ENCODE data around the gene ZAR1L. TPM values are rescaled to one million over a fixed set of nuclear protein-coding genes. Genes with fewer than 3 reads are reported as not detected.

ZAR1L gene
- total and polyA plus RNA-seq, 9 donors, result 0.36 TPM; not detected in 8

GRCh38 chr13:32300406-32300805 lies 14.8 kb downstream of the ZAR1L start:
- TF ChIP-seq POLR2A (IDR thresholded peaks at IDR 0.05), result no peak
- TF ChIP-seq EP300 (IDR thresholded peaks at IDR 0.05), result no peak
- no peak for TF ChIP-seq CTCF (IDR thresholded peaks at IDR 0.05)
- DNase-seq, result no peak
- WGBS, 3 donors, result 59 to 77% (median 67%) methylated on average over 8 of the region's 8 CpGs
- Histone ChIP-seq H3K27ac (no peak overlapping the region), H3K36me3 (no peaks in the 10 kb centered on the region), H3K27me3 (no peaks in the 10 kb centered on the region), H3K4me3 (no peak overlapping the region), H3K4me1 (ENCODE audit: insufficient read depth) (no peaks in the 10 kb centered on the region), H3K9me3 (no peaks in the 10 kb centered on the region)
- intact Hi-C loops (cut with DNase I), result loop anchor here in 1 of 4 donors (10.0 kb wide), 1 partner anchor 286 kb away; no protein-coding TSS in a partner anchor

GRCh38 chr13:32299893-32300292 lies 15.3 kb downstream of the ZAR1L start:
- Histone ChIP-seq H3K9me3 (no peaks in the 10 kb centered on the region), H3K27ac (no peak overlapping the region), H3K4me1 (ENCODE audit: insufficient read depth) (no peaks in the 10 kb centered on the region), H3K4me3 (no peak overlapping the region), H3K36me3 (no peaks in the 10 kb centered on the region), H3K27me3 (no peaks in the 10 kb centered on the region)
- intact Hi-C loops (cut with DNase I), result loop anchor here in 1 of 4 donors (10.0 kb wide), 1 partner anchor 285 kb away; no protein-coding TSS in a partner anchor
- 79 to 84% (median 80%) methylated on average over 4 of the region's 4 CpGs for WGBS, 3 donors
- DNase-seq, result no peak
- TF ChIP-seq CTCF (IDR thresholded peaks at IDR 0.05) (no peak), EP300 (IDR thresholded peaks at IDR 0.05) (no peak), POLR2A (IDR thresholded peaks at IDR 0.05) (no peak)

GRCh38 chr13:32298695-32299094 lies 16.5 kb downstream of the ZAR1L start:
- no peaks in the 10 kb centered on the region for H3K4me1 ChIP-seq (ENCODE audit: insufficient read depth)
- DNase-seq, result no peak
- H3K4me3 ChIP-seq, result no peak overlapping the region
- WGBS, 3 donors, result 93 to 96% (median 94%) methylated on average over 6 of the region's 6 CpGs
- H3K27me3 ChIP-seq, result no peaks in the 10 kb centered on the region
- H3K27ac ChIP-seq, result no peak overlapping the region
- H3K9me3 ChIP-seq, result no peaks in the 10 kb centered on the region
- TF ChIP-seq CTCF (IDR thresholded peaks at IDR 0.05) (no peak), POLR2A (IDR thresholded peaks at IDR 0.05) (no peak), EP300 (IDR thresholded peaks at IDR 0.05) (no peak)
- no peaks in the 10 kb centered on the region for H3K36me3 ChIP-seq
- intact Hi-C loops (cut with DNase I), result no loop called here

DNA sequence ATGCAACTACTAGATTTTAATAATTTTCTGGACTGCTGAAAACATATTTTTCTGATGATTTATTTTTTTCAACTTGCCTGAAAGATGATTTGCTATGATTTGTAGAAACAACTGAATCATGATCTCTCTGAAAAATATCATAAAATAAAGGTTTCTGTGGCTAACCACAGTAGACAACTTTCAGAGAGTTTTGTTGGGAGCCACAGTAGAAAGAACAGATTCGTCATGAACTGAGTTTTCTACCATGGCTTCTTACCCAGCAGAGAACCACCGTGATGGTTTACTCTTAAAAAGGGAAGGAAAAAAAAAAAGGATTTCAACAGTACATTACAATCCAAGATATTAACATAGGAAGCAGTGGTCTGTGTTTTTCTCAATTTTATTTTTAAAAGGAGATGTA lies 18.0 kb downstream of the ZAR1L start:
- DNase-seq, result no peak
- TF ChIP-seq CTCF (IDR thresholded peaks at IDR 0.05) (no peak), EP300 (IDR thresholded peaks at IDR 0.05) (no peak), POLR2A (IDR thresholded peaks at IDR 0.05) (no peak)
- H3K36me3 ChIP-seq, result no peaks in the 10 kb centered on the region
- WGBS, 3 donors, result 67 to 78% (median 69%) methylated on average over 2 of the region's 2 CpGs
- intact Hi-C loops (cut with DNase I), result no loop called here
- no peak overlapping the region for H3K27ac ChIP-seq
- H3K4me3 ChIP-seq, result no peak overlapping the region
- H3K9me3 ChIP-seq, result no peaks in the 10 kb centered on the region
- no peaks in the 10 kb centered on the region for H3K27me3 ChIP-seq
- no peaks in the 10 kb centered on the region for H3K4me1 ChIP-seq (ENCODE audit: insufficient read depth)

All from ovary (tissue), 9 donors.